ENCODE data around the gene CANT1. TPM values are rescaled to one million over a fixed set of nuclear protein-coding genes. Genes with fewer than 3 reads are reported as not detected.

CANT1 gene
- total and polyA plus RNA-seq, 2 donors from 2014 or later = 23.0 to 56.6 TPM

DNA sequence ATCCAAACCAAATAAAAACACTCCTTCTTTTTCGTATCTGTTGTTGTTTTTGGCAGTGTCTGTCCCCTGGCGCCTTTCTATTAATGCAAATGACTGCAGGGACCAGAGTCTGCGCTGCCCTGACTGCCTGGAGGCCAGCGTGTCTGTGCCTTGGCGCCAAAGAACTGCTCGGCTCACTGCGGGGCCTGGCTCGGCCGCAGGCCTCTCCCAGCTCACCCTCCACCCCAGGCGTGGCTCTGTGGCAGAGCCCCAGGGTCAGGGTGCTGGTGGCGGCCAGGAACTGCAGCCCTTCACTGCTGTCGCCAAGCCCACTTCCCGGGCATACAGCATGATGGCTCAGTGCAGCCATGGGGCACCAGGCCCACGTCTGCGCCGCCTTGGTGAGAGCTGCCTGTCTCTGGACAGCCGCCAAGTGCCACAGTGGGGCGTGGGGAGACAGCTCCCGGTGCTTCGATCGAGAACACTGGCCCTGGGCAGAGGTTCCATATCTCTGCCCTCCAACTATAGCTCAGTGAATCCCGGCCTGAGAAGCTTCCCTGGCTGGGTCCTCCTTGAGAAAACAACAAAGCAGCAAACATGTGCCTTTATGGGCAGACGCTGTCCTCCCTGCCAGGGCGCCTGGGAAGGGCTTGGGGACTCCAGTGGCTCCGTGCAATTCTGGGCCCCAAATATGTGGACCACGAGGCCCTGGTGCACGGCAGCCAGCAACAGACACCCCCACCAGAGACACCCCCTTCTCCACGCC lies 11.1 kb downstream of the CANT1 start:
- TF ChIP-seq, protein P1, sequence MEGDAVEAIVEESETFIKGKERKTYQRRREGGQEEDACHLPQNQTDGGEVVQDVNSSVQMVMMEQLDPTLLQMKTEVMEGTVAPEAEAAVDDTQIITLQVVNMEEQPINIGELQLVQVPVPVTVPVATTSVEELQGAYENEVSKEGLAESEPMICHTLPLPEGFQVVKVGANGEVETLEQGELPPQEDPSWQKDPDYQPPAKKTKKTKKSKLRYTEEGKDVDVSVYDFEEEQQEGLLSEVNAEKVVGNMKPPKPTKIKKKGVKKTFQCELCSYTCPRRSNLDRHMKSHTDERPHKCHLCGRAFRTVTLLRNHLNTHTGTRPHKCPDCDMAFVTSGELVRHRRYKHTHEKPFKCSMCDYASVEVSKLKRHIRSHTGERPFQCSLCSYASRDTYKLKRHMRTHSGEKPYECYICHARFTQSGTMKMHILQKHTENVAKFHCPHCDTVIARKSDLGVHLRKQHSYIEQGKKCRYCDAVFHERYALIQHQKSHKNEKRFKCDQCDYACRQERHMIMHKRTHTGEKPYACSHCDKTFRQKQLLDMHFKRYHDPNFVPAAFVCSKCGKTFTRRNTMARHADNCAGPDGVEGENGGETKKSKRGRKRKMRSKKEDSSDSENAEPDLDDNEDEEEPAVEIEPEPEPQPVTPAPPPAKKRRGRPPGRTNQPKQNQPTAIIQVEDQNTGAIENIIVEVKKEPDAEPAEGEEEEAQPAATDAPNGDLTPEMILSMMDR (IDR thresholded peaks at IDR 0.05; ENCODE audit: borderline replicate concordance, extremely low read depth, insufficient read depth) = no peak
- DNase-seq (peak in 1 of 5 donors; percentile 78), FAIRE-seq (no peak)
- Histone ChIP-seq H3K9me3 (ENCODE audit: control insufficient read depth in 2 of 3, insufficient read depth in 1 of 3, low read length in 3 of 3) (no peaks in the 10 kb centered on the region), H3K27me3 (ENCODE audit: control insufficient read depth, insufficient read depth, low read length) (no peaks in the 10 kb centered on the region), H3K4me3 (ENCODE audit: low read length in 3 of 3) (no peak overlapping the region), H3K9ac (ENCODE audit: low read length in 3 of 3) (no peak overlapping the region), H3K27ac (ENCODE audit: low read depth in 2 of 2, low read length in 2 of 2) (no peak overlapping the region), H3K36me3 (ENCODE audit: control insufficient read depth in 2 of 3, insufficient read depth in 3 of 3, low read length in 3 of 3) (peaks cover 0 to 7% (median 6%) of the 10 kb centered on the region in 3 donors), H3K4me1 (ENCODE audit: control insufficient read depth in 2 of 3, insufficient read depth in 2 of 3, low read depth in 1 of 3, low read length in 3 of 3) (peaks cover 0 to 8% (median 0%) of the 10 kb centered on the region in 3 donors)
- intact Hi-C loops (cut with DNase I) = no loop called here

DNA sequence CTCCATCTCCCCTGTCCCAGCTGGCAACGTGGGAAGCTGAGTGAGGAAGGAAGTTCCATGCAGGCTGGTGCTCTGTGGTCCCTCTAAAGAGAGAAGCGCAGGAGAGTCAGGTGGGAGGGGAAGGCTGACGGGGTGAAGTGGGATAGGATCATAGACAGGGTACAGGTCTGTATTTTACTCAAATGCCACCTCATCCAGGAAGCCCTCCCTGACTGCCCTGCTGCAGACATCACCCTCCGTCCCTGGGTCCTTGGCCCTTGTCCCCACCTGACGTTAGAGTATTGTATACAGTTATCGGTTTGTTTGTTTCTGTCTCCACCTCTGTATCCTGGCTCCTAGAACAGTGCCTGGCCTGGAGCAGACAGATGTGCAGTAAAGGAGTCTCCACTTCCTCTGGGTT lies 11.7 kb downstream of the CANT1 start:
- peaks cover 0 to 7% (median 6%) of the 10 kb centered on the region in 3 donors for H3K36me3 ChIP-seq (ENCODE audit: control insufficient read depth in 2 of 3, insufficient read depth in 3 of 3, low read length in 3 of 3)
- peaks cover 0 to 8% (median 0%) of the 10 kb centered on the region in 3 donors for H3K4me1 ChIP-seq (ENCODE audit: control insufficient read depth in 2 of 3, insufficient read depth in 2 of 3, low read depth in 1 of 3, low read length in 3 of 3)
- no peaks in the 10 kb centered on the region for H3K27me3 ChIP-seq (ENCODE audit: control insufficient read depth, insufficient read depth, low read length)
- intact Hi-C loops (cut with DNase I) = no loop called here
- FAIRE-seq = no peak
- TF ChIP-seq, protein P1 (IDR thresholded peaks at IDR 0.05; ENCODE audit: borderline replicate concordance, extremely low read depth, insufficient read depth) = no peak
- H3K9me3 ChIP-seq (ENCODE audit: control insufficient read depth in 2 of 3, insufficient read depth in 1 of 3, low read length in 3 of 3) = no peaks in the 10 kb centered on the region
- no peak overlapping the region for H3K4me3 ChIP-seq (ENCODE audit: low read length in 3 of 3)
- no peak overlapping the region for H3K9ac ChIP-seq (ENCODE audit: low read length in 3 of 3)
- peak in 1 of 5 donors; percentile 50 for DNase-seq
- H3K27ac ChIP-seq (ENCODE audit: low read depth in 2 of 2, low read length in 2 of 2) = no peak overlapping the region

DNA sequence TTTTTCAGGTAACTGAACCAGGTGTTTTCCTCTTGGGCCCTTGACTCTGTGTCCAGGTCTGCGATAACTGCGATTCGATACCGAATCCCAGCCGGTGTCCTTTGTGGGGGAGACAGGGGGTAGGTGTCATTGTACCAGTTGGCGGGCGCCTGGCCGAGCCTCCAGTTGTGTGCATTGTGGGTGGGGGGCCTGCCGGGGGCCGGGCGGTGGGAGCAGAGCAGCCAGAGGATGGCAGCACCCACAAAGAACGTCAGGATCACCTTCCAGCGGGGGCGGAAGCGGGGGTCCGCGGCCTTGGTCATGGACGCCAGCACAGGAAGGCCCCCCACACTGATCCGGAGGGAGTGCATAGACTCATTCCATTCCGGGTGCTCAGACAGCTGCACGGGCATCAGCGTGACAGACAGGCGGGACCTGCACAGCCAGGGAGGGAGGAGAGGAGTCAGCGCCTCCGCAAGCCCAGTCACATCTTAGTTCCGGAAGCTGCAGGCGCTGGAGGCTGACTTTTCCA lies 12.3 kb downstream of the CANT1 start:
- Histone ChIP-seq H3K27ac (ENCODE audit: low read depth in 2 of 2, low read length in 2 of 2) (no peak overlapping the region), H3K36me3 (ENCODE audit: control insufficient read depth in 2 of 3, insufficient read depth in 3 of 3, low read length in 3 of 3) (peaks cover 0 to 6% (median 6%) of the 10 kb centered on the region in 3 donors), H3K9me3 (ENCODE audit: control insufficient read depth in 2 of 3, insufficient read depth in 1 of 3, low read length in 3 of 3) (no peaks in the 10 kb centered on the region)

More for the DNA sequence above, 12.3 kb downstream of the CANT1 start:
- no peak overlapping the region for H3K4me3 ChIP-seq (ENCODE audit: low read length in 3 of 3)
- DNase-seq = peak in 4 of 5 donors; percentile 69 to 78 (median 72)
- intact Hi-C loops (cut with DNase I) = no loop called here
- TF ChIP-seq, protein P1 (IDR thresholded peaks at IDR 0.05; ENCODE audit: borderline replicate concordance, extremely low read depth, insufficient read depth) = no peak
- peaks cover 0 to 8% (median 0%) of the 10 kb centered on the region in 3 donors for H3K4me1 ChIP-seq (ENCODE audit: control insufficient read depth in 2 of 3, insufficient read depth in 2 of 3, low read depth in 1 of 3, low read length in 3 of 3)
- H3K9ac ChIP-seq (ENCODE audit: low read length in 3 of 3) = no peak overlapping the region
- no peaks in the 10 kb centered on the region for H3K27me3 ChIP-seq (ENCODE audit: control insufficient read depth, insufficient read depth, low read length)
- no peak for FAIRE-seq
